Loucy (cell line): ENCODE measurements around the gene FOXP1.

Experiments used
- H2AFZ ChIP-seq: fragments of 200-600 bp; sonication (generic); 2 replicates; pipeline ENCODE4 v1.6.0; 2016; ENCODE audit warnings: antibody characterized with exemption, mild to moderate bottlenecking, low read length, moderate library complexity
- H3F3A ChIP-seq: fragments of 200-600 bp; 2 replicates; pipeline ENCODE4 v1.6.0; 2016; ENCODE audit warnings: antibody characterized with exemption, low read depth, mild to moderate bottlenecking
- H3K27me3 ChIP-seq: fragments of 200-600 bp; sonication (generic); 2 replicates; pipeline ENCODE4 v1.6.1; 2014; ENCODE audit warnings: low read length, mild to moderate bottlenecking; ENCODE audit not compliant: insufficient read depth, poor library complexity, severe bottlenecking
- H3K36me3 ChIP-seq: fragments of 200-600 bp; sonication (generic); 2 replicates; pipeline ENCODE4 v1.6.1; 2016; ENCODE audit warnings: low read length; ENCODE audit not compliant: insufficient read depth
- H3K4me1 ChIP-seq: fragments of 200-600 bp; sonication (generic); 2 replicates; pipeline ENCODE4 v1.5.1; 2014; ENCODE audit warnings: low read length, mild to moderate bottlenecking; ENCODE audit not compliant: insufficient read depth, poor library complexity, severe bottlenecking
- H3K4me2 ChIP-seq: fragments of 200-600 bp; sonication (generic); 2 replicates; pipeline ENCODE4 v1.6.0; 2014; ENCODE audit warnings: antibody characterized with exemption, low read length, low read depth, mild to moderate bottlenecking; ENCODE audit not compliant: poor library complexity, severe bottlenecking
- H3K4me3 ChIP-seq: fragments of 200-600 bp; sonication (generic); 2 replicates; pipeline ENCODE4 v1.5.1; 2014; ENCODE audit warnings: low read length, mild to moderate bottlenecking, mixed read lengths; ENCODE audit not compliant: poor library complexity, severe bottlenecking
- H3K79me2 ChIP-seq: fragments of 200-600 bp; sonication (generic); 2 replicates; pipeline ENCODE4 v1.6.1; 2014; ENCODE audit warnings: low read length; ENCODE audit not compliant: insufficient read depth
- H3K9ac ChIP-seq: fragments of 200-600 bp; sonication (generic); 2 replicates; pipeline ENCODE4 v1.6.0; 2014; ENCODE audit warnings: mild to moderate bottlenecking, low read depth, low read length, moderate library complexity; ENCODE audit not compliant: poor library complexity, severe bottlenecking
- H3K9me2 ChIP-seq: fragments of 200-600 bp; sonication (generic); replicated peaks from 2 replicates; pipeline ENCODE4 v1.6.1; 2016; ENCODE audit warnings: low read depth, low read length, mixed read lengths
- H3K9me3 ChIP-seq: fragments of 200-600 bp; sonication (generic); 2 replicates; pipeline ENCODE4 v1.6.1; 2014; ENCODE audit warnings: mild to moderate bottlenecking, antibody characterized with exemption, low read length, low read depth; ENCODE audit not compliant: insufficient read depth
- H4K20me1 ChIP-seq: fragments of 200-600 bp; sonication (generic); 2 replicates; pipeline ENCODE4 v1.6.0; 2014; ENCODE audit warnings: antibody characterized with exemption, low read length, mild to moderate bottlenecking; ENCODE audit not compliant: insufficient read depth, poor library complexity, severe bottlenecking
- CTCF ChIP-seq: fragments of 200-600 bp; sonication (generic); conservative IDR thresholded peaks from 2 replicates; pipeline ENCODE4 v1.5.1; 2014; ENCODE audit warnings: mild to moderate bottlenecking, antibody characterized with exemption, low read length
- EZH2phosphoT487 ChIP-seq: fragments of 200-600 bp; IDR thresholded peaks from 2 replicates; pipeline ENCODE4 v1.6.1; 2018; ENCODE audit warnings: antibody characterized with exemption, mild to moderate bottlenecking, moderate library complexity, borderline replicate concordance

Gene FOXP1

GRCh38 chr3:71050166-71050537, 533.4 kb downstream of the FOXP1 start:
- no peak for TF ChIP-seq CTCF
- TF ChIP-seq EZH2phosphoT487, result no peak
- peaks cover 66% of the 10 kb centered on the region for H3K36me3 ChIP-seq
- peak overlapping the region; percentile 6 for H3K4me3 ChIP-seq

GRCh38 chr3:71048948-71049347, 534.6 kb downstream of the FOXP1 start:
- Histone ChIP-seq H3K9me2 (no peaks in the 10 kb centered on the region), H3K4me2 (no peak overlapping the region), H3K36me3 (peaks cover 77% of the 10 kb centered on the region), H3K4me3 (no peak overlapping the region), H3K27me3 (no peaks in the 10 kb centered on the region), H3K9me3 (no peaks in the 10 kb centered on the region), H3K9ac (no peak overlapping the region), H3K79me2 (peaks cover 51% of the 10 kb centered on the region), H2AFZ (no peak overlapping the region), H4K20me1 (peaks cover 21% of the 10 kb centered on the region), H3K4me1 (peaks cover 51% of the 10 kb centered on the region), H3F3A (peaks cover 5% of the 10 kb centered on the region; the same call in 1 of the 2 replicates)
- TF ChIP-seq EZH2phosphoT487 (no peak), CTCF (no peak)

More at GRCh38 chr3:71050166-71050537, 533.4 kb downstream of the FOXP1 start:
- Histone ChIP-seq H3K9me3 (no peaks in the 10 kb centered on the region), H3K9me2 (no peaks in the 10 kb centered on the region), H4K20me1 (peaks cover 21% of the 10 kb centered on the region), H3K27me3 (no peaks in the 10 kb centered on the region), H2AFZ (no peak overlapping the region), H3F3A (peaks cover 5% of the 10 kb centered on the region; the same call in 1 of the 2 replicates), H3K9ac (no peak overlapping the region), H3K79me2 (peaks cover 63% of the 10 kb centered on the region), H3K4me1 (peaks cover 51% of the 10 kb centered on the region), H3K4me2 (peak overlapping the region; percentile 40)

GRCh38 chr3:71047616-71048531, 535.7 kb downstream of the FOXP1 start:
- Histone ChIP-seq H3K79me2 (peaks cover 42% of the 10 kb centered on the region), H3K9ac (no peak overlapping the region), H3F3A (peaks cover 5% of the 10 kb centered on the region; the same call in 1 of the 2 replicates), H3K27me3 (no peaks in the 10 kb centered on the region), H4K20me1 (peaks cover 19% of the 10 kb centered on the region), H3K4me1 (peaks cover 51% of the 10 kb centered on the region), H2AFZ (no peak overlapping the region), H3K9me3 (no peaks in the 10 kb centered on the region), H3K9me2 (no peaks in the 10 kb centered on the region), H3K4me3 (no peak overlapping the region), H3K36me3 (peaks cover 79% of the 10 kb centered on the region), H3K4me2 (no peak overlapping the region)
- no peak for TF ChIP-seq CTCF
- TF ChIP-seq EZH2phosphoT487, result no peak
